Suprapubic skin (tissue), 4 donors: ENCODE data around the gene FAM117B.

Source experiments
- CTCF ChIP-seq, 2 donors: fragments of 200-600 bp in 1 of 2; fragments of 450-650 bp in 1 of 2; sonication (generic) in 1 of 2; IDR thresholded peaks; one replicate each; pipeline ENCODE4 v1.5.1; 2016 to 2019; ENCODE audit warnings: antibody characterized with exemption in 2 of 2, mild to moderate bottlenecking in 1 of 2, moderate library complexity in 1 of 2
- EP300 ChIP-seq: sonication (generic); formaldehyde crosslinking; IDR thresholded peaks from one replicate; pipeline ENCODE4 v1.6.1; 2017; ENCODE audit warnings: antibody characterized with exemption
- POLR2A ChIP-seq, 2 donors: fragments of 450-650 bp; IDR thresholded peaks; one replicate each; pipeline ENCODE4 v1.6.1; 2017; ENCODE audit warnings: antibody characterized with exemption in 2 of 2, mild to moderate bottlenecking in 2 of 2, moderate library complexity in 2 of 2
- POLR2AphosphoS5 ChIP-seq, 3 donors: sonication (generic); formaldehyde crosslinking; IDR thresholded peaks; one replicate each; pipeline ENCODE4 v1.6.1; 2017; ENCODE audit warnings: antibody characterized with exemption in 3 of 3

GRCh38 chr2:202765436-202765835 lies 130.7 kb downstream of the FAM117B start:
- no peak for TF ChIP-seq CTCF (IDR thresholded peaks at IDR 0.05)
- no peak for TF ChIP-seq POLR2AphosphoS5 (IDR thresholded peaks at IDR 0.05)
- no peak for TF ChIP-seq POLR2A (IDR thresholded peaks at IDR 0.05)
- no peak for TF ChIP-seq EP300
